Skeletal muscle tissue (tissue), 4 donors: ENCODE measurements around the gene ASCL2. TPM values are rescaled to one million over a fixed set of nuclear protein-coding genes. Genes with fewer than 3 reads are reported as not detected.

ENCODE experiments used
- H3K27ac ChIP-seq: one replicate; pipeline ENCODE4 v1.7.0; 2013; ENCODE audit warnings: mild to moderate bottlenecking, low read depth, low read length, inconsistent platforms
- H3K27me3 ChIP-seq, 3 donors: one replicate each; pipeline ENCODE4 v1.7.0; 2013; ENCODE audit warnings: low read length in 3 of 3; ENCODE audit not compliant: control insufficient read depth in 3 of 3, insufficient read depth in 3 of 3
- H3K36me3 ChIP-seq, 3 donors: one replicate each; pipeline ENCODE4 v1.7.0; 2013; ENCODE audit warnings: low read length in 3 of 3; ENCODE audit not compliant: control insufficient read depth in 3 of 3, insufficient read depth in 3 of 3
- H3K4me1 ChIP-seq, 3 donors: one replicate each; pipeline ENCODE4 v1.7.0; 2013; ENCODE audit warnings: low read length in 3 of 3, mild to moderate bottlenecking in 3 of 3; ENCODE audit not compliant: control insufficient read depth in 3 of 3, insufficient read depth in 3 of 3
- H3K4me3 ChIP-seq, 3 donors: one replicate each; pipeline ENCODE4 v1.7.0; 2013; ENCODE audit warnings: low read length in 3 of 3
- H3K9ac ChIP-seq, 3 donors: one replicate each; pipeline ENCODE4 v1.7.0; 2013; ENCODE audit warnings: low read length in 3 of 3, mild to moderate bottlenecking in 3 of 3, moderate library complexity in 2 of 3, low read depth in 1 of 3
- H3K9me3 ChIP-seq, 3 donors: one replicate each; pipeline ENCODE4 v1.7.0; 2013; ENCODE audit warnings: low read length in 3 of 3; ENCODE audit not compliant: control insufficient read depth in 3 of 3
- total RNA-seq: library from RNA; depleted of rRNA; stranded (reverse); fragments of >200 nt; gene quantifications from one replicate; pipeline ENCODE4 v1.2.3, GENCODE V29; 2014
- donor health status: Osteomylitis.

Gene ASCL2
- total RNA-seq, 1 donor from 2014 or later: not detected

DNA sequence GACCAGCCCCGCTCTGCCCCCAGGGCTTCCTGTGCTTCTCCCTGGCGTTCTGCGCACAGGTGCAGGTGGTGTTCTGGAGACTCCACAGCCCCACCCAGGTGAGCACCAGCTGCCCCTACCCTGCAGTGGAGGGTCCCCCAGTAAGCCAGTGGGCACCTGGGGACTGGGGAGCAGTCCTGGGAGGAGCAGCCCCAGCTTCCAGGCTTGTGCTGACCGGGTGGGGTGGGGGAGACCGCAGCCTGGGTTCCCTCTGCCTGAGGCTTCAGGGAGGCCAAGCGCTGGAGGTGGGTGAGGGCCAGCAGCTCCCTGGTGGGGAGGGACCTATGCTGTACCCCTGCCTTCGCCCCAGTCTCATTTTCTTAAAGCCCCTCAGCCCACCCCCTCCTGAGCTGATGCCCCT lies 38.3 kb upstream of the ASCL2 start:
- Histone ChIP-seq H3K36me3 (no peaks in the 10 kb centered on the region), H3K27me3 (no peaks in the 10 kb centered on the region), H3K9ac (no peak overlapping the region), H3K9me3 (no peaks in the 10 kb centered on the region), H3K4me3 (no peak overlapping the region), H3K4me1 (peaks cover 9 to 23% (median 20%) of the 10 kb centered on the region in 3 donors), H3K27ac (no peak overlapping the region)

DNA sequence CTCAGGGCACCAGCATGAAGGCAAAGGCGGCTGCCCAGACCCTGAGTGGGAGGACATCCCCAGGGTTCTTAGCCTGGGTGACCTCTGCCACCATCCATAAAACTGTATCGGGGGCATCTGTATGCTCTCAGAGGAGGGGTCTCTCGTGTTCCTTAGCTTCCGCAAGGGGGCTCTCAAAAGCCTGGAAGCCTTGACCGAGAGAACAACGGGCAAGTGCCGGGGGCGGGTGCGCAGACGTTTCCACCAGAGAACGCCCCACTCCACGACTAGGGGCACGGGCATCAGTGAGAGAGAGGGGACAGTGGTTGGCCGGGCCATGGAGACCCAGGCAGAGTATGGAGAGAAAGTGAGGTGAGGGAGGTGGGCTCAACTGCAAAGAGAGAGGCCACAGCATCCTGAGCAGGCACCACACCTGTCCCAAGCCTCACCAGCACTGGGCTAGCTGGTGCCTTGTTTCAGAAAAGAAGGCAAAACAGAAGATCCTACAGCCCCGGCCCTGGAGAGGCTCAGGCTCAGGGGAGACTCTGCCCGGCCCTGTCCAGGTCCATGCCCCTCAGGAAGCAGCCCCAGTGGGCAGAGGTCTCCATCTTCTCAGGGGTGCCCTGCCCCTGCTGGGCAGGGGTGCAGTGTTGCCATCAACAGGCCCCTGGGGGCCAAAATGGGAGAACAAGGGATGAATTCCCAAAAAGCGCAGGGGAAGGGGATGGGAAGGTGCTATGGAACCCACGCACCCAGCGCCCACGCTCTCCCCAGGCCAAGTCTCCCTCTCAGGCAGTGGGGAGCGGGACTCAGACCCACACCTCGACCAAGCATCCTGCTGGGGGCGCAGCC lies 37.3 kb upstream of the ASCL2 start:
- no peaks in the 10 kb centered on the region for H3K27me3 ChIP-seq
- no peaks in the 10 kb centered on the region for H3K9me3 ChIP-seq
- no peak overlapping the region for H3K9ac ChIP-seq
- no peaks in the 10 kb centered on the region for H3K36me3 ChIP-seq
- no peak overlapping the region for H3K4me3 ChIP-seq
- H3K27ac ChIP-seq: no peak overlapping the region
- H3K4me1 ChIP-seq: peaks cover 12 to 23% (median 20%) of the 10 kb centered on the region in 3 donors

DNA sequence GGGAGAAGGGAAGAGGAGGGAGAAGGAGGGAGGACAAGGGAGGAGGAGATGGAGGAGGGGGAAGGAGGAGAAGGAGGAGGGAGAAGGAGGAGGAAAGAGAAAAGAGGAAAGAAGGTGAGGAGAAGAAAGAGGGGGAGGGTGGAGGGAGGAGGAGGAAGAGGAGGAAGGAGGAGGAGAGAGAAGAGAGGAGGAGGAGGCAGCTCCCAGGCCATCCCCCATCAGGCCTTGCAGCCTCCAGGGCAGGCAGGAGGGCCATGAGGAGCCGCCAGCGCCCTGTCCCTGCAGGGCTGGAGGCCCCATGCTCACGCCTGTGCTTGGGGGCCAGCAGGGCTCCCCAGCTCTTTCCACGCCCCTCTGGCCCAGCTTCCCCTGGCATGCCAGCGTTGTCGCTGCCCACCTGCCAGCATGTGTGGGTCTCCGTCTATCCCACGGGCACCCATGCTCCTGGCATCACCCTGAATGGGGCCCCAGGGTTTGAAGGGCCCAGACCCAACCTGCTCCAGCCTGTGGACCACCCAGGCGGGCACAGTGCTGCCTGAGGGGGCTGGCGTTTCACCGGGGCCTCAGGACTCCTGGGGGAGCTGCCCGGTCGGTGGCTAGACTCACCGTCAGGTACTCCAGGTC lies 36.6 kb upstream of the ASCL2 start:
- no peaks in the 10 kb centered on the region for H3K9me3 ChIP-seq
- no peak overlapping the region for H3K27ac ChIP-seq
- peaks cover 14 to 20% (median 20%) of the 10 kb centered on the region in 3 donors for H3K4me1 ChIP-seq
- H3K4me3 ChIP-seq: no peak overlapping the region
- H3K27me3 ChIP-seq: no peaks in the 10 kb centered on the region
- no peak overlapping the region for H3K9ac ChIP-seq
- no peaks in the 10 kb centered on the region for H3K36me3 ChIP-seq

DNA sequence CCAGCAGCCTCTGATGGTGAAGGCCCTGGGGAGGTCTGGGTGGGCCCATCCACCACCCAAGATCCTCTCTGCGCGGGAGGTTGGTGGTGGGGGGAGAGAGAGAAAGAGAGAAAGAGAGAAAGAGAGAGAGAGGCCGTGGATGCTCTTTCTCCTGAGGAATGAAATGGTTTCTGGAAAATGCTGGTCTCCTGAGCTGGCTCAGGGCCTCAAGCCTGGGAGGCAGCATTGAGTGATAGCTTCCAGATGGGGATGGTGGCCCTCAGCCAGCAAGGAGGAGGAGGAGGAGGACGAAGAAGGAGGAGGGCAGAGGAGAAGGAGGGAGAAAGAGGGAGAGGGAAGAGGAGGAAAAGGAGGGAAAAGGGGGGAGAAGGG lies 36.0 kb upstream of the ASCL2 start:
- Histone ChIP-seq H3K9ac (peak overlapping the region in 1 of 3 donors; percentile 25), H3K4me1 (peaks cover 14 to 20% (median 20%) of the 10 kb centered on the region in 3 donors), H3K27me3 (no peaks in the 10 kb centered on the region), H3K4me3 (no peak overlapping the region), H3K27ac (peak overlapping the region; percentile 59), H3K9me3 (no peaks in the 10 kb centered on the region), H3K36me3 (no peaks in the 10 kb centered on the region)

DNA sequence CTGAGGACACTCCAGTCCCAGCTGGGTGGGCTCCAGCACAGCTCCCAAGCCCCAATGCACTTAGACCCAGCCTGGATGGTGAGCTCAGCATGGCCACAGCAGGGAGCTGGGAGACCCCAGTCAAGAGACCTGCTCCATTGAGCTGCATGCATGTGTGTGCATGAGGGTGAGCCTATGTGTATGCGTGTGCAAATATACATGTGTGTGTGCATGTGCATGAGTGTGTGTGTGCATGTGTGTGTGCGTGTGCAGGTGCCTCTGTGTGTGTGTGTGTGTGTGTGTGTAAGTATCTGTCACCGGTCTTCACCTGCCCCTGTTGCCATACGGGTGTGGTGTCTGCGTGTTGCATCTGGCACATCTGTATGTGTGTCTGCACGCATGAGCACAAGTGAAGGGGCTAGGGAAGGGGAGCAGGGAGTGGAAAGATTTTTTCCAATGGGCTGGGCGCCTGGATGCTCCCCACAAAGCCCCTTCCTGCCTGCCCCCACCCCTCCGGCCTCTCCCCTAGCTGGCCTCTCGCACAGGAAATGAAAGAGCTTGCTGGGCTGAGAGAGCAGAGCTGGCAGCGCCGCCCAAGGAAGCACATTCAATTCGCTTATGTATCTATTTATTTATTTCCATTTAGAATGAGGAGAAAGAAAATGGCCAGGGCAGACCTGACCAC lies 35.5 kb upstream of the ASCL2 start:
- no peaks in the 10 kb centered on the region for H3K9me3 ChIP-seq
- H3K27ac ChIP-seq: peak overlapping the region; percentile 59
- no peaks in the 10 kb centered on the region for H3K36me3 ChIP-seq
- H3K27me3 ChIP-seq: no peaks in the 10 kb centered on the region
- H3K9ac ChIP-seq: peak overlapping the region in 2 of 3 donors; percentile 2 to 25
- H3K4me3 ChIP-seq: peak overlapping the region in 1 of 3 donors; percentile 33
- H3K4me1 ChIP-seq: peaks cover 14 to 20% (median 20%) of the 10 kb centered on the region in 3 donors

DNA sequence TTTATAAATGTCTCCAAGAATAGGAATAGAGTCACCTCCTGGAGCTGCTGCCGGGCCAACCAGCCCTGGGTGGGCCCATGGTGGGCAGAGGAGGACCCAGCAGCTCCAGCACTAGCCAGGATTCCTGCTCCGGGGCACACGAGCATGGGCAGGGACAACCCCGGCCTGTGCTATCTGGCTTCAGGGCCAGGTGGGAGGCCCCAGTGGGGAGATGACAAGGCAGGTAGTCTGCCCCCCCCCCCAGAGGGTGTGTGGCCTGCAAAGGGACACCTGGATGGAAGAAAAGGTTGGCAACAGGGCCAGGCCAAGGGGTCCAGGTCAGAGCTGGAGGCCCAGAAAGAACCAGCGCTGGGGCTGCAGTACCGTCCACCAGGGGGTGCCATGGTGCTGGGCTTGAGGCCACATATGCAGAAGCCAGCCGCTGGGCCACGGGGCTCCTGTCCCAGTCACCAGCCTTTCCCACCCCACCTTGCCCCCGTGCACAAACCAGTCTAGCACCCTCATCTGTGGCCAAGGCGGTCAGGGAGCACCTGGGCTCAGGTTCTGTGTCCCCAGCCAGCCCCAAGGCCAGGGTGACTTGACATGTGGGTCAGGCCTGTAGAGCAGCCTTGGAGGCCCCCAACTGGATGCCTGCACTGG lies 34.9 kb upstream of the ASCL2 start:
- peak overlapping the region in 1 of 3 donors; percentile 35 for H3K4me3 ChIP-seq
- peak overlapping the region in 2 of 3 donors; percentile 2 to 16 for H3K9ac ChIP-seq
- no peaks in the 10 kb centered on the region for H3K9me3 ChIP-seq
- peaks cover 14 to 20% (median 20%) of the 10 kb centered on the region in 3 donors for H3K4me1 ChIP-seq
- H3K27ac ChIP-seq: peak overlapping the region; percentile 59
- no peaks in the 10 kb centered on the region for H3K36me3 ChIP-seq
- no peaks in the 10 kb centered on the region for H3K27me3 ChIP-seq

DNA sequence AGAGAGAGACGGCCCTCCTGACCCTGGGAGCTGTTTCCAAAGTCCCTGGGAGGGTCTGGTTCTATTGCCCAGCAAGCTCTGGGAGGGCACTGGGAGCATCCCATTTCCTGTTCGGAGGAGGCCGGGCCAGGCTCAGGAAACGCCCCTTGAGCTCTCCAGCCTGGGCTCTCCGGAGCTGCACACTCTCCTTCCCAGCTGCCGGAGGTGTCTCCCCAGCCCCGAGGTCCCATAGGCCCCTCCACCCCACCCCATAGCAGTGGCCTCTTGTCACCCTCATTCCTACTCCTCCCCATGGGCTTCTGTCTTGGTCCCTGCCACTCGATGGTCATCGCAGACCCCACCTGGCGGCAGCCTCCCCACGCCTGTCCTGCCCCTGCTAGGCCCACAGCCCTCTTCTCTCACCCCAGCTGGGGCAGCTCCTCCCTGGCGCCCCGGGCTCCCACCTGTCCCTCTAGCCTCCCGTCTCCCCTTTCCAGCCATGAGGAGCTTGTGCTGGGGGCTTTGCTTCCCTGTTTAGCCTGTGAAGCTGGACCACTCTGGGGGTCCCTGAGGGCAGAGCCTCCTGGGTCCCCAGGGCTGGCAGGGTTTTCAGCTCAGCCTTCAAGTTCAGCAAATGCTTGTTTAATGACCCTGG lies 34.2 kb upstream of the ASCL2 start:
- H3K27me3 ChIP-seq: no peaks in the 10 kb centered on the region
- H3K9me3 ChIP-seq: no peaks in the 10 kb centered on the region
- peak overlapping the region in 1 of 3 donors; percentile 3 for H3K9ac ChIP-seq
- H3K36me3 ChIP-seq: no peaks in the 10 kb centered on the region
- no peak overlapping the region for H3K27ac ChIP-seq
- H3K4me3 ChIP-seq: no peak overlapping the region
- H3K4me1 ChIP-seq: peaks cover 14 to 20% (median 20%) of the 10 kb centered on the region in 3 donors

DNA sequence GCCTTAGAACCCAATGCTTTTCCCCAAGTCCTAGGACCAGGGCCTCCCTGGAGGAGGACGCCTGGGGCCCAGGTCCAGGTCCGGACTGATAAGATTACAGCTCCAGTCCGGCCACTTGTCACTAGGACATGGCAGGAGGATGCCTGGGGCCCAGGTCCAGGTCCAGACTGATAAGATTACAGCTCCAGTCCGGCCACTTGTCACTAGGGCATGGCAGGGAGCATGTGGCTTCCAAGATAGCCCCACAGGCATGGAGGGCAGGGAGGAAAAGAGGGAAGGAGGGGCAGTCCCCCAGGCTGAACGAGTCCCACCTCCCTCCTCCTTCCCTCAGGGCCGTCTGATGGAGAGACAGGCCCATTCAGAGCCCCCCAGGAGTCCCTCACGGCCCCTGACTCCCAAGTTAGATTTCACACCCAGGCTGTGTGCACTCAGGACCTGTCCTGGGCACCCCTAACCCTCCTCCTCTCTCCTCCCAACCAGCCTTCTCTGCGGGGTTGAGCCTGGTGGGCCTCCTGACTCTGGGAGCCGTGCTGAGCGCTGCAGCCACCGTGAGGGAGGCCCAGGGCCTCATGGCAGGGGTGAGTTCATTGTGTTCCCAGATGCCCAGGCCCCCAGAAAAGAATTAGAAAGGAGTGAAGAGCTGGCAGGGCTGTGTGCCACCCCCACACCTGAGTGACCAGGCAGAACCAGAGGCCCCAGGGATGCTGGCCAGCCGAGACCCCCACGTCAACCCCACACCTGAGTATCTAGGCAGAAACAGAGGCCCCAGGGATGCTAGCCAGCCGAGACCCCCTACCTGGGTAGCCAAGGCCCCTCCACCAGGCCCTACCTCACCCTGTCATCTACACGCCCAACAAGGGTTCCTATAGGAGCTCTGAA lies 33.5 kb upstream of the ASCL2 start:
- Histone ChIP-seq H3K36me3 (no peaks in the 10 kb centered on the region), H3K4me3 (no peak overlapping the region), H3K27me3 (peaks cover 0 to under 1% (median 0%) of the 10 kb centered on the region in 3 donors), H3K9ac (peak overlapping the region in 1 of 3 donors; percentile 8), H3K27ac (no peak overlapping the region), H3K4me1 (peaks cover 14 to 20% (median 20%) of the 10 kb centered on the region in 3 donors), H3K9me3 (no peaks in the 10 kb centered on the region)
